ENCODE data around the gene LTBP3. TPM values are rescaled to one million over a fixed set of nuclear protein-coding genes. Genes with fewer than 3 reads are reported as not detected.
"Not testable (repeated sequence)": the region's sequence is repeated elsewhere in the genome, so short reads cannot be mapped to it uniquely, and the experiment has no call there.

The LTBP3 gene
- total RNA-seq, 1 donor from 2014 or later: 86.4 TPM

DNA sequence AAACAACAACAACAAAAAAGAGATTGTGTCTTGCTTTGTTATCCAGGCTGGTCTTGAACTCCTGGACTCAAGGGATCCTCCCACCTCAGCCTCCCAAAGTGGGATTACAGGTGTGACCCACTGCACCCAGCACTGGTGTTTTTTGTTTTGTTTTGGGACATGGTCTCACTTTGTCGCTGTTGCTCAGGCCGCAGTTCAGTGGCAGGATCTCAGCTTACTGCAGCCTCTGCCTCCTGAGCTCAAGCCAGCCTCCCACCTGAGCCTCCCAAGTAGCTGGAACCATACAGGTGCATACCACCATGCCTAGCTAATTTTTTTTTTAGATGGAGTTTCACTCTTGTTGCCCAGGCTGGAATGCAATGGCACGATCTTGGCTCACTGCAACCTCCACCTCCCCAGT, 45.8 kb downstream of the LTBP3 start:
- intact Hi-C loops (cut with micrococcal nuclease); DNase-seq (ENCODE audit: low spot score); H3K9me3 Mint-ChIP-seq; H3K27ac Mint-ChIP-seq; H3K27me3 Mint-ChIP-seq (ENCODE audit: low read depth); H3K36me3 Mint-ChIP-seq (ENCODE audit: low read depth); H3K4me3 Mint-ChIP-seq (ENCODE audit: low read depth): not testable (repeated sequence)
- peaks cover 15% of the 10 kb centered on the region for H3K4me1 Mint-ChIP-seq (ENCODE audit: low read depth)

GRCh38 chr11:65506772-65507505, 51.2 kb downstream of the LTBP3 start:
- Mint-ChIP-seq H3K4me3 (ENCODE audit: low read depth) (peak overlapping the region; percentile 49), H3K27ac (peak overlapping the region; percentile 59), H3K36me3 (ENCODE audit: low read depth) (no peaks in the 10 kb centered on the region), H3K9me3 (no peaks in the 10 kb centered on the region), H3K27me3 (ENCODE audit: low read depth) (no peaks in the 10 kb centered on the region), H3K4me1 (ENCODE audit: low read depth) (peaks cover 43% of the 10 kb centered on the region)
- DNase-seq (ENCODE audit: low spot score): no peak
- intact Hi-C loops (cut with micrococcal nuclease): no loop called here

DNA sequence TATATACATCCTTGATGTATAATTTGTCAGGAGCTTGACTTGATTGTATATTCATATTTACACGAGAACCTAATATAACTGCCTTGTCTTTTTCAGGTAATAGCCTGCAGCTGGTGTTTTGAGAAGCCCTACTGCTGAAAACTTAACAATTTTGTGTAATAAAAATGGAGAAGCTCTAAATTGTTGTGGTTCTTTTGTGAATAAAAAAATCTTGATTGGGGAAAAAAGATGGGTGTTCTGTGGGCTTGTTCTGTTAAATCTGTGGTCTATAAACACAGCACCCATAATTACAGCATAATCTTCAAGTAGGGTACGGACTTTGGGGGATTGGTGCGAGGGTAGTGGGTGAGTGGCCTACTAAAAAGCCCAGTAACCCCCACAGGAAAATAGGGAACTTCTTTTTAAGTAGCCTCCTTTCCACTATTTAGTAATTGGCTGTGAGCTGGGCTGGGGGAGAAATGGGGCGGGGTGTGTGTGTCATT, 51.8 kb downstream of the LTBP3 start:
- Mint-ChIP-seq H3K27me3 (ENCODE audit: low read depth) (no peaks in the 10 kb centered on the region), H3K4me1 (ENCODE audit: low read depth) (peaks cover 43% of the 10 kb centered on the region), H3K4me3 (ENCODE audit: low read depth) (no peak overlapping the region), H3K9me3 (no peaks in the 10 kb centered on the region), H3K27ac (peak overlapping the region; percentile 59), H3K36me3 (ENCODE audit: low read depth) (no peaks in the 10 kb centered on the region)
- DNase-seq (ENCODE audit: low spot score): no peak
- intact Hi-C loops (cut with micrococcal nuclease): no loop called here

- Mint-ChIP-seq H3K9me3 (no peaks in the 10 kb centered on the region), H3K36me3 (ENCODE audit: low read depth) (no peaks in the 10 kb centered on the region), H3K27me3 (ENCODE audit: low read depth) (no peaks in the 10 kb centered on the region), H3K27ac (peak overlapping the region; percentile 59), H3K4me1 (ENCODE audit: low read depth) (peaks cover 42% of the 10 kb centered on the region), H3K4me3 (ENCODE audit: low read depth) (no peak overlapping the region)
- intact Hi-C loops (cut with micrococcal nuclease): no loop called here
- no peak for DNase-seq (ENCODE audit: low spot score)
These were observed 52.5 kb downstream of the LTBP3 start for GRCh38 chr11:65505466-65506289.

GRCh38 chr11:65504674-65505465, 53.3 kb downstream of the LTBP3 start:
- Mint-ChIP-seq H3K4me3 (ENCODE audit: low read depth) (no peak overlapping the region), H3K27ac (peak overlapping the region; percentile 72), H3K27me3 (ENCODE audit: low read depth) (no peaks in the 10 kb centered on the region), H3K9me3 (no peaks in the 10 kb centered on the region), H3K36me3 (ENCODE audit: low read depth) (no peaks in the 10 kb centered on the region), H3K4me1 (ENCODE audit: low read depth) (peaks cover 39% of the 10 kb centered on the region)
- intact Hi-C loops (cut with micrococcal nuclease): no loop called here
- DNase-seq (ENCODE audit: low spot score): no peak

DNA sequence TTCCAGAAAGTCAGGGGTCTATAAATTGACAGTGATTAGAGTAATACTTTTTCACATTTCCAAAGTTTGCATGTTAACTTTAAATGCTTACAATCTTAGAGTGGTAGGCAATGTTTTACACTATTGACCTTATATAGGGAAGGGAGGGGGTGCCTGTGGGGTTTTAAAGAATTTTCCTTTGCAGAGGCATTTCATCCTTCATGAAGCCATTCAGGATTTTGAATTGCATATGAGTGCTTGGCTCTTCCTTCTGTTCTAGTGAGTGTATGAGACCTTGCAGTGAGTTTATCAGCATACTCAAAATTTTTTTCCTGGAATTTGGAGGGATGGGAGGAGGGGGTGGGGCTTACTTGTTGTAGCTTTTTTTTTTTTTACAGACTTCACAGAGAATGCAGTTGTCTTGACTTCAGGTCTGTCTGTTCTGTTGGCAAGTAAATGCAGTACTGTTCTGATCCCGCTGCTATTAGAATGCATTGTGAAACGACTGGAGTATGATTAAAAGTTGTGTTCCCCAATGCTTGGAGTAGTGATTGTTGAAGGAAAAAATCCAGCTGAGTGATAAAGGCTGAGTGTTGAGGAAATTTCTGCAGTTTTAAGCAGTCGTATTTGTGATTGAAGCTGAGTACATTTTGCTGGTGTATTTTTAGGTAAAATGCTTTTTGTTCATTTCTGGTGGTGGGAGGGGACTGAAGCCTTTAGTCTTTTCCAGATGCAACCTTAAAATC, 54.0 kb downstream of the LTBP3 start:
- no peak for DNase-seq (ENCODE audit: low spot score)
- no peaks in the 10 kb centered on the region for H3K36me3 Mint-ChIP-seq (ENCODE audit: low read depth)
- H3K4me3 Mint-ChIP-seq (ENCODE audit: low read depth): no peak overlapping the region
- peaks cover 37% of the 10 kb centered on the region for H3K4me1 Mint-ChIP-seq (ENCODE audit: low read depth)
- intact Hi-C loops (cut with micrococcal nuclease): no loop called here
- no peaks in the 10 kb centered on the region for H3K9me3 Mint-ChIP-seq
- H3K27me3 Mint-ChIP-seq (ENCODE audit: low read depth): no peaks in the 10 kb centered on the region
- H3K27ac Mint-ChIP-seq: peak overlapping the region; percentile 74

DNA sequence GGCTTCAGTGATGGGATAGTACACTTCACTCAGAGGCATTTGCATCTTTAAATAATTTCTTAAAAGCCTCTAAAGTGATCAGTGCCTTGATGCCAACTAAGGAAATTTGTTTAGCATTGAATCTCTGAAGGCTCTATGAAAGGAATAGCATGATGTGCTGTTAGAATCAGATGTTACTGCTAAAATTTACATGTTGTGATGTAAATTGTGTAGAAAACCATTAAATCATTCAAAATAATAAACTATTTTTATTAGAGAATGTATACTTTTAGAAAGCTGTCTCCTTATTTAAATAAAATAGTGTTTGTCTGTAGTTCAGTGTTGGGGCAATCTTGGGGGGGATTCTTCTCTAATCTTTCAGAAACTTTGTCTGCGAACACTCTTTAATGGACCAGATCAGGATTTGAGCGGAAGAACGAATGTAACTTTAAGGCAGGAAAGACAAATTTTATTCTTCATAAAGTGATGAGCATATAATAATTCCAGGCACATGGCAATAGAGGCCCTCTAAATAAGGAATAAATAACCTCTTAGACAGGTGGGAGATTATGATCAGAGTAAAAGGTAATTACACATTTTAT, 54.7 kb downstream of the LTBP3 start:
- intact Hi-C loops (cut with micrococcal nuclease): no loop called here
- DNase-seq (ENCODE audit: low spot score): no peak
- H3K36me3 Mint-ChIP-seq (ENCODE audit: low read depth): no peaks in the 10 kb centered on the region

GRCh38 chr11:65502555-65503367, 55.4 kb downstream of the LTBP3 start:
- Mint-ChIP-seq H3K9me3 (no peaks in the 10 kb centered on the region), H3K27ac (no peak overlapping the region), H3K27me3 (ENCODE audit: low read depth) (no peaks in the 10 kb centered on the region), H3K36me3 (ENCODE audit: low read depth) (no peaks in the 10 kb centered on the region), H3K4me3 (ENCODE audit: low read depth) (no peak overlapping the region), H3K4me1 (ENCODE audit: low read depth) (peaks cover 36% of the 10 kb centered on the region)
- intact Hi-C loops (cut with micrococcal nuclease): no loop called here
- DNase-seq (ENCODE audit: low spot score): no peak

More for the DNA sequence above, 54.7 kb downstream of the LTBP3 start:
- no peaks in the 10 kb centered on the region for H3K27me3 Mint-ChIP-seq (ENCODE audit: low read depth)
- no peaks in the 10 kb centered on the region for H3K9me3 Mint-ChIP-seq
- peak overlapping the region; percentile 74 for H3K27ac Mint-ChIP-seq
- peaks cover 37% of the 10 kb centered on the region for H3K4me1 Mint-ChIP-seq (ENCODE audit: low read depth)
- no peak overlapping the region for H3K4me3 Mint-ChIP-seq (ENCODE audit: low read depth)

DNA sequence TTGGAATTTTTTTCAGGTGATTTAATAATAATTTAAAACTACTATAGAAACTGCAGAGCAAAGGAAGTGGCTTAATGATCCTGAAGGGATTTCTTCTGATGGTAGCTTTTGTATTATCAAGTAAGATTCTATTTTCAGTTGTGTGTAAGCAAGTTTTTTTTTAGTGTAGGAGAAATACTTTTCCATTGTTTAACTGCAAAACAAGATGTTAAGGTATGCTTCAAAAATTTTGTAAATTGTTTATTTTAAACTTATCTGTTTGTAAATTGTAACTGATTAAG, 55.9 kb downstream of the LTBP3 start:
- no peak for DNase-seq (ENCODE audit: low spot score)
- Mint-ChIP-seq H3K4me1 (ENCODE audit: low read depth) (peaks cover 31% of the 10 kb centered on the region), H3K36me3 (ENCODE audit: low read depth) (no peaks in the 10 kb centered on the region)

DNA sequence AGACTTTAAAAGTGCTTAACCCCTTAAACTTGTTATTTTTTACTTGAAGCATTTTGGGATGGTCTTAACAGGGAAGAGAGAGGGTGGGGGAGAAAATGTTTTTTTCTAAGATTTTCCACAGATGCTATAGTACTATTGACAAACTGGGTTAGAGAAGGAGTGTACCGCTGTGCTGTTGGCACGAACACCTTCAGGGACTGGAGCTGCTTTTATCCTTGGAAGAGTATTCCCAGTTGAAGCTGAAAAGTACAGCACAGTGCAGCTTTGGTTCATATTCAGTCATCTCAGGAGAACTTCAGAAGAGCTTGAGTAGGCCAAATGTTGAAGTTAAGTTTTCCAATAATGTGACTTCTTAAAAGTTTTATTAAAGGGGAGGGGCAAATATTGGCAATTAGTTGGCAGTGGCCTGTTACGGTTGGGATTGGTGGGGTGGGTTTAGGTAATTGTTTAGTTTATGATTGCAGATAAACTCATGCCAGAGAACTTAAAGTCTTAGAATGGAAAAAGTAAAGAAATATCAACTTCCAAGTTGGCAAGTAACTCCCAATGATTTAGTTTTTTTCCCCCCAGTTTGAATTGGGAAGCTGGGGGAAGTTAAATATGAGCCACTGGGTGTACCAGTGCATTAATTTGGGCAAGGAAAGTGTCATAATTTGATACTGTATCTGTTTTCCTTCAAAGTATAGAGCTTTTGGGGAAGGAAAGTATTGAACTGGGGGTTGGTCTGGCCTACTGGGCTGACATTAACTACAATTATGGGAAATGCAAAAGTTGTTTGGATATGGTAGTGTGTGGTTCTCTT, 56.5 kb downstream of the LTBP3 start:
- no peaks in the 10 kb centered on the region for H3K9me3 Mint-ChIP-seq
- H3K4me3 Mint-ChIP-seq (ENCODE audit: low read depth): no peak overlapping the region
- intact Hi-C loops (cut with micrococcal nuclease): no loop called here
- peaks cover 30% of the 10 kb centered on the region for H3K4me1 Mint-ChIP-seq (ENCODE audit: low read depth)
- H3K27me3 Mint-ChIP-seq (ENCODE audit: low read depth): no peaks in the 10 kb centered on the region
- no peaks in the 10 kb centered on the region for H3K36me3 Mint-ChIP-seq (ENCODE audit: low read depth)
- no peak for DNase-seq (ENCODE audit: low spot score)
- no peak overlapping the region for H3K27ac Mint-ChIP-seq

More for the DNA sequence above, 55.9 kb downstream of the LTBP3 start:
- H3K9me3 Mint-ChIP-seq: no peaks in the 10 kb centered on the region
- no peak overlapping the region for H3K4me3 Mint-ChIP-seq (ENCODE audit: low read depth)
- no peak overlapping the region for H3K27ac Mint-ChIP-seq
- intact Hi-C loops (cut with micrococcal nuclease): no loop called here
- H3K27me3 Mint-ChIP-seq (ENCODE audit: low read depth): no peaks in the 10 kb centered on the region

DNA sequence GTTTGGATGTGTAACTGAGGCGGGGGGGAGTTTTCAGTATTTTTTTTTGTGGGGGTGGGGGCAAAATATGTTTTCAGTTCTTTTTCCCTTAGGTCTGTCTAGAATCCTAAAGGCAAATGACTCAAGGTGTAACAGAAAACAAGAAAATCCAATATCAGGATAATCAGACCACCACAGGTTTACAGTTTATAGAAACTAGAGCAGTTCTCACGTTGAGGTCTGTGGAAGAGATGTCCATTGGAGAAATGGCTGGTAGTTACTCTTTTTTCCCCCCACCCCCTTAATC, 57.0 kb downstream of the LTBP3 start:
- no peak overlapping the region for H3K27ac Mint-ChIP-seq
- H3K36me3 Mint-ChIP-seq (ENCODE audit: low read depth): no peaks in the 10 kb centered on the region
- DNase-seq (ENCODE audit: low spot score): no peak
- intact Hi-C loops (cut with micrococcal nuclease): no loop called here
- H3K27me3 Mint-ChIP-seq (ENCODE audit: low read depth): no peaks in the 10 kb centered on the region
- H3K4me1 Mint-ChIP-seq (ENCODE audit: low read depth): peaks cover 29% of the 10 kb centered on the region
- no peaks in the 10 kb centered on the region for H3K9me3 Mint-ChIP-seq
- no peak overlapping the region for H3K4me3 Mint-ChIP-seq (ENCODE audit: low read depth)

Data from activated T-helper 2 cell treated with anti-CD3 and anti-CD28 coated beads, Interferon-gamma antibody, Interleukin-2, Interleukin-4, amounts not matched to agents 10 μg/mL and 5 μg/mL and 100 μg/mL, durations not matched to agents 14 hours and 24 hours and 36 hours (primary cell).